K562 (cell line): Measurements from ENCODE around the gene SHH. TPM values are rescaled to one million over a fixed set of nuclear protein-coding genes. Genes with fewer than 3 reads are reported as not detected.

Source experiments
- ARNT ChIP-seq, 2 experiments: fragments of 450-650 bp; IDR thresholded peaks; 2 replicates each; pipeline ENCODE4 v1.6.1; 2016; ENCODE audit warnings: mild to moderate bottlenecking in 1 of 2
- DDX20 ChIP-seq: fragments of 450-650 bp; IDR thresholded peaks from 2 replicates; pipeline ENCODE4 v1.6.1; 2016; ENCODE audit warnings: missing genetic modification characterization, low read depth, mild to moderate bottlenecking, missing compliant biosample characterization, moderate library complexity
- ESRRB ChIP-seq: fragments of 250-450 bp; sonication (Bioruptor Pico); IDR thresholded peaks from 2 replicates; pipeline ENCODE4 v1.5.0; 2020; ENCODE audit warnings: mild to moderate bottlenecking, moderate library complexity, borderline replicate concordance
- FOS ChIP-seq: IDR thresholded peaks from 3 replicates; pipeline ENCODE4 v1.6.1; 2011; ENCODE audit not compliant: insufficient read length; ENCODE audit errors: extremely low read depth
- HLTF ChIP-seq: fragments of 450-650 bp; IDR thresholded peaks from 2 replicates; pipeline ENCODE4 v1.6.1; 2016
- HMGN3 ChIP-seq: IDR thresholded peaks from 2 replicates; pipeline ENCODE4 v1.6.1; 2011; ENCODE audit warnings: borderline replicate concordance, low read depth, mild to moderate bottlenecking, mixed read lengths, low read length; ENCODE audit not compliant: insufficient read length; ENCODE audit errors: extremely low read depth
- TCF7 ChIP-seq: sonication (generic); IDR thresholded peaks from 2 replicates; pipeline ENCODE4 v1.6.1; 2016; ENCODE audit warnings: antibody characterized with exemption, borderline replicate concordance
- TGIF2 ChIP-seq: sonication (generic); formaldehyde crosslinking; IDR thresholded peaks from 2 replicates; pipeline ENCODE4 v1.8.1; 2022; ENCODE audit warnings: mild to moderate bottlenecking, missing genetic modification reagents, moderate library complexity
- TSHZ1 ChIP-seq: fragments of 250-450 bp; sonication (Bioruptor Pico); IDR thresholded peaks from 2 replicates; pipeline ENCODE4 v1.4.0; 2020; ENCODE audit warnings: mild to moderate bottlenecking, moderate library complexity
- ZBTB1 ChIP-seq: sonication (generic); formaldehyde crosslinking; IDR thresholded peaks from 2 replicates; pipeline ENCODE4 v1.8.1; 2023; ENCODE audit warnings: missing genetic modification reagents, low read depth, mild to moderate bottlenecking, borderline replicate concordance
- ZBTB12 ChIP-seq: fragments of 250-450 bp; sonication (Bioruptor Pico); IDR thresholded peaks from 2 replicates; pipeline ENCODE4 v1.4.0; 2020
- ZNF407 ChIP-seq: fragments of 450-650 bp; IDR thresholded peaks from 2 replicates; pipeline ENCODE4 v1.6.1; 2016; ENCODE audit warnings: low read depth
- ZNF436 ChIP-seq: fragments of 250-450, 450-650 bp; sonication (Bioruptor Pico); formaldehyde crosslinking; IDR thresholded peaks from 2 replicates; pipeline ENCODE4 v1.7.0; 2020; ENCODE audit warnings: mild to moderate bottlenecking
- polyA plus RNA-seq, 8 experiments: library from polyadenylated mRNA; depleted of rRNA in 4 of 8; stranded (reverse) in 5 of 8; unstranded in 3 of 8; fragments of >200 nt; fragmentation: Nextera tagmentation in 2 of 8; fragmentation: Illumina TruSeq in 1 of 8; extraction: Ambion mirVana in 2 of 8; extraction: Trizol in 1 of 8; gene quantifications; 2 replicates each; pipeline versions ENCODE4 v1.2.1 to v1.2.3, GENCODE V29; 2011 to 2014; ENCODE audit warnings: inconsistent platforms in 1 of 8, missing spikeins in 1 of 8
- total RNA-seq, 7 experiments: library from RNA; depleted of rRNA in 6 of 7; stranded (reverse); fragments of >200 nt in 6 of 7; fragmentation: Illumina TruSeq in 2 of 7; extraction: Trizol in 2 of 7; gene quantifications; 2 replicates each; pipeline versions ENCODE4 v1.2.1 to v1.2.3, GENCODE V29; 2011 to 2021; ENCODE audit warnings: low replicate concordance in 1 of 7

SHH gene
- total and polyA plus RNA-seq, 9 of the 15 experiments (the other 6 are each of a cell fraction or from before 2014, with no cell fraction given), result 0.09 TPM; not detected in 8

GRCh38 chr7:155804897-155805825, 7.1 kb downstream of the SHH start (continued):
- TF ChIP-seq TSHZ1, result no peak
- no peak for TF ChIP-seq HMGN3
- TF ChIP-seq ZNF436, result no peak
- no peak for TF ChIP-seq TGIF2 (CRISPR knock-in tag)
- no peak for TF ChIP-seq ZBTB12 (CRISPR knock-in tag)
- no peak for TF ChIP-seq ESRRB (CRISPR knock-in tag)
- TF ChIP-seq ARNT (IDR thresholded peaks at IDR 0.05), result no peak
- no peak for TF ChIP-seq ZBTB1 (CRISPR knock-in tag)
- TF ChIP-seq DDX20 (tag), result no peak
- no peak for TF ChIP-seq FOS
- no peak for TF ChIP-seq HLTF
- no peak for TF ChIP-seq TCF7
- TF ChIP-seq ZNF407, result no peak
